NCI-H187 (cell line): ENCODE data around the gene JKAMP.

Source experiments
- DNase-seq, 2 experiments: peaks; one replicate each; lab custom pipeline; 2025; lab: John Stamatoyannopoulos, UW

Gene JKAMP

DNA sequence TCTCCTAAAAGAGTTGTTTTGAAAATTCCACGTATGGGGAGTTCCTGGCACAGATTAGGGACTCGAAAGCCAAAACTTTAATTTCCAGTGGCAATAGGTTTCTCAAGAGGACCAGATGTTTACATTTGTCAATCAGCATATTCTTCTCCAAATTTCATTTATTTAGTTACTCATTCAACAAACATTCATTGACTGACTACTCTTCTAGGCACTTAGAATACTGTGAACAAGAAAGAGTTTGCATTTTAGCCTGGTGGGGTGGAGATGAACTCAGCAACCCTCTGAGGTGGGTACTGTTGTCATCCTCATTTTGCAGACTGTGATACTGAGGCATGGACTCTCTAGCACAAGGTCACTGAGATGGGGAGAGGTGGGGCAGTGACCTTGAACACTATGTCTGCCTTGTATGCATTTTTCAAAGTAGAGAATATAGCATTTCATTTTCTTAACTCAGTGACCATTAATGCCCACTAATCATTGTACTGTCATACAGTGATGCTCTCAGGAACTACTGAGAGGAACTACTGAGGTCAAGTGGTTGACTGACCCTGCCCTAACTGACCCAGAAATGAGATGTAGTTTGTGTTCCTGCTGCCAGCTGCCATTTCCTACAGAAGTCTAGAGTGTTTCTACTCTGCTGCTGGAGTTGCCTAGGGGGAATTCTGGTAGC lies 2.3 kb upstream of the JKAMP start:
- no peak for DNase-seq

DNA sequence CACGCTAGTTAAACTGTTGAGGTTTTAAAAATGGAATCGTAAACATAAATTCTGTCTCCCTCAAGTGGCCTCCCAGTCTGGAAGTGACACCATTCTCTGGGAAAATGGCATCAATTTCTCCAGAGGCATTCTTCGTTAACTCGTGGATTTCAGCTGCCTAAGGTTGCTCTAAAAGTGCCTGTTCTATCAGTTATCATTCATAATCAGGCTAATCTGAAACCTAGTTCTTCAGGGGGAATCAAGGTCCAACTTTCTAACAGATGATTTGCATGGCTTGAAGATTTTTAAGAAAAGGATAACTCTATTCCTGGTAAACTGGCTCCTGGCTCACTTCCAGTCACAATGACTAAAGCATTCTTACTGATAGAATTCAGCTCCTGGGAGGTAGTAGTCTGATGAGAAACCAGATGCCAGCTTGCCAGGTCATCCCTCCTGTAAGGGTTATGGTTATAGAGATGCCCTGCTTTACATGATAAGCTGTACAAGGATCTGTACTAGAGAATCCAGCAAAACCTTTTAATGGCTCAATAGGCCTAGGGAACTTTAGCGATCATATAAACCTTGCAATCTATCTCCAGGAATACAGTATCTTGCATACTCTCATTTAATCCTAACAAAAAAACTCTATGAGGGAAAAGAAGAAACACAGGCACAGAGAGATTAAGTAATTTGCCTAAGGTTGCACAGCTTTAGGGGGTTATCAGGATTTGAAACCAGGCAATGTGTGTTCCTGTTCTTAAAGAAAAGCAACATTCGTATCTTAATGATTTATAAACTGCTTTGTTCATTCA lies 1.6 kb upstream of the JKAMP start:
- DNase-seq: no peak

DNA sequence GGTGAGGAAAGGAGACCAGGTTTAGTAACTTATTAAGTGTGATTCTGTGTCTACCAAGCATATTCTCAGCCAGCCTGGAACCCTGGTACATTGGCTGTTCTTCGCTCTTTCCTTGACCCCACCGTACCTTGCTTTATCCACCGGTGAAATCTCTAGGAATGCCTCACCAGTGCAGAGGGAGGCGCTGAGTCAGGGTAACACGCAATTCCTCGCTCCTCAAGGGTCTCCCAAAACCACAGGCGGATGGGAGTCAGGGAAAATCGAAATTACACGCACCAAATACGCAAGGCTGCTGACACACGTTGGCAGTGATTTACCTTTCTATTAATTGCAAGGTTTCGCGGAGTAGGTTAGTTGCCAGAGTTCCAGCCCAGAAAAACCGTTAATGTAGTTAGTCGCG lies 954 bp upstream of the JKAMP start:
- no peak for DNase-seq

DNA sequence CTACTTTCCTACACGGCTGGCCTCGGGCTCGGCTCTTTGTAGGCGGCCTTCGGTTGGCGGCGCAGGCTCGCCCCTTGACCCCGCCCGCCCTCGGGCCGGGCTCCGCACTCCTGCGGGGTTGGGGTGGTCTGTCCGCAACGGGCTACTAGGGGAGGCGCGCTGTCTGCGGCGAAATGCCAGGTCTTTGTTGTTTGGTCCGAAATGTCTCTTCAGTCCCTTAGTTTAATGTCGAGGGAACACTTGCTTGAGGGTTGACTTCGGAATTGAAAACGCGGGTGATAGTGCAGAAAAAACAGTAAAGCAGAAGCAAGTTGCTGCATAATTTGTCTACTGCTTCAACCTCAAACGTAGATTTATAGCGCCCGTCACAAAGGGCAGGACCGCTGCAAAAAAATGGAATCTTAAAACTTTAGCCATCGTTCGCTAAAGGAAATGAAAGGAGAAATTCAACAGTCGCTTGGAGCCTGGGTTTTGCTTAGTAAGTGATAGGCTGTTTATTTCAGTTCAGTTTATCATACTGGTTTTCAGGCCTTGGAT lies 390 bp downstream of the JKAMP start:
- DNase-seq: peak in 1 of 2 experiments; percentile 85

DNA sequence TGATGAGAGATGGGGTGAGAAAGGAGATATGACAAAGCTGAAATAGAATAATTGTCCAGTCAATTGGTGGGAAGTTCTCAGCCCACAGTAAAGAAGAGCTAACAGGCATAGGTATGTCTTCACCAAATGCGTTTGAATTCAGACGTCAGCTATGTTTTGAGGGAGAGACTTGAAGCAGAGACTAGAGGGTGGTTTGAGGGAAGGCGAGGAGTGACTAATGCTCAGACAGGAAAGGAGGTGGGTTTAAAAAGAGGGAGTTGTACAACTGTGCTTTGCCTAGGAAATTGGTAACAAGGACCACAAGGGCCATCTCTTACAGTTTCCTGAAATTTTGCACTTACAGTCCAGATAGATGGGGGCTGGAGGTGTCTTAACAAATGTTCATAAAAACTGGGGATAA lies 6.4 kb downstream of the JKAMP start:
- DNase-seq: no peak

DNA sequence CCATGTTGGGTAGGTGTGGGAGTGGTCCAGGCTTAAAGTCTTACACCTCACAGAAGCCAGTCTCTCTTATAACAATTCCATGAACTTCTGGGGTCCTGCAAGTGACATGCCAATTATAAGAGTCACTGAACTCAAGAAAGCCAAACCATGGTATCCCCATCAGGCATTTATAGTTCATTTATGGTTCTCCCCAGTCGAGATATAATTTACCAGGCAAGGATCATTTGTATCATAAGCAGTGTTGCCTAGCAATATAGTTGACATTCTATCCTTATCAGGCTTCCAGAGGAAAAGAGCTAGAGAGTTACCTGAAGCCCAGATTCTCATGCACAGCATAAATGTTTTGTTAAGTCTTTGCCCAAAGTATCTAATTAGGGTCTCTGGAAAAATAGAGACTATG lies 8.1 kb downstream of the JKAMP start:
- no peak for DNase-seq

DNA sequence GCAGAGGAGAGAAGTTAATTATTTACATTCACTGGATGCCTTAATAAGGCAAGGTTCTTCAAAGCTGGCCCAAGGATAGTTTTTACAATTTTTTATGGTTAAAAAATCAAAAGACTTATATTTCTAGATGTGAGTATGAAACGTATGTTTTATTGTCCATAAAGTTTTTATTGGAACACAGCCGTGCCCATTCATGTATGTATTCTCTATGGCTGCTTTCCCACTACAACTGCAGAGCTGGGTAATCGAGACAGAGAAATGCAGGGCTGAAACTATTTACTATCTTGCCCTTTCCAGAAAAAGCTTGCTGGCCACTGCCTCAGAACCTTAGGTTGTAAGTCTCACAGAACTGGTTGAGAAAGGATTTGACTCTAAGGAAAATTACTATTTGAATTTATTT lies 16.4 kb downstream of the JKAMP start:
- DNase-seq: no peak

DNA sequence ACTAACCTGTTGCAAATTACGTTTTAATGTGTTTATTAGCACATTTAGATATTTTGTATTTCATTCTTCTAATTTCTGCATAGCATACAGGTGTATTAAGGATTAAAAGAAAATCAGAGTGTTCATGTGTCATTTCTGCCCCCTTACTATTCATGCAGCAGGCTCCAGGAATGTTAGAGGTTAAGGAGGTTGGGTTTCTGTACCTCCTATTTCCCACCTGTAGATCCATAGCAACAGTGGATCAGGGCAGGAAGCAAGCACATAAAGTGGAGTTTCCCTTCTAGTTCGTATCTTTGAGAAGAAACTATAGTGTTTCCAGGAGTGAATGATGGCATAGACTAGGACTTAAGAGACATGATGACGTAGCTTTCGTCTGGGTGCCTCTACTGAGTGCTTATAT lies 18.9 kb downstream of the JKAMP start:
- no peak for DNase-seq

DNA sequence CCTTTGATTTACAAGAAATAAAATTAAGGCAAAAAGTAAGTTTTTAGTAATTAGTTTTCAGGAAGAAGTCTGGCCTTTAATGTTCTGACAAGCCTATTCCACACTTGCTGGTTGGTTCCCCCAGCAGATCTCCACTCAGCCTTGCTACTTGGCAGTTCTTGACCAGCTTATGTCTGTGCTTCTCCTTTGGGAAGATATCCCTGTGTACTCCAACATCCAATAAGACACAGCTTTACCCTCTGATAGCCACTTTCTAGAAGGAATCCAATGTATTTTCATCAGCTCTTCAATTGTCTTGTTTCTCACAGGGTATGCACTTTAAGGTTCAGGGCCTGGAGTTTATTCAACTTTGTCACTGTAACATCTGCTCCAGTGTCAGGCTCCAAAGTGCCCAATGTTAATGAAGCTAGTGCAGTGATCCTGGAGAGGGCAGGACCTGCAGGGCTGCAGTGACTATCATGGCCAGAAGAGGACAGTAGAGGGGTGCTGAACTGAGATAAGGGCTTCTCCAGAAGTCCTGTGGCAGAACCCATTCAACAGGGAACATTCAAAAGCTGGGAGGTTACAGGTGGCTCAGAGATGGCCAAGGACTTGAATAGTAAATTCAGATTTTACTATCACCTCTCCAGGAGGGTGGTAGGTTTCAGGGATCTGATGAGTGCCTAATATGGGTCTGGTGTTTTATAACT lies 22.9 kb downstream of the JKAMP start:
- peak; percentile 27 to 48 for DNase-seq

DNA sequence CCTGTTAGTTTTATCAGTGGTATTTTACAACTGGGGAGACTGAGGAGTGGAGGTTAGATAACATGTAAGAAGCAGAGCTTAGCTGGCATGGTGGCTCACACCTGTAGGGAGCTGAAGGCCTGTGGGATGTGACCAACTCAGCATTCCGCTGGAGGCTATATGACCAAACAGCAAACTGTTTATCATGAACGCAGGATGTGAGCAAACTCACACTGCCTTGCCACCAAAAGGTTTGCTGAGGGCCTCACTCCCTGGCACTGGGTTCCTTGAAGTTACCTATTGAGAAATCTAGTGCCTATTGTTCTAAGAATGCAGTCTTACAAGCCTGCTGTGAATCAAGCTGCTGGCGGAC lies 23.4 kb downstream of the JKAMP start:
- DNase-seq: no peak

DNA sequence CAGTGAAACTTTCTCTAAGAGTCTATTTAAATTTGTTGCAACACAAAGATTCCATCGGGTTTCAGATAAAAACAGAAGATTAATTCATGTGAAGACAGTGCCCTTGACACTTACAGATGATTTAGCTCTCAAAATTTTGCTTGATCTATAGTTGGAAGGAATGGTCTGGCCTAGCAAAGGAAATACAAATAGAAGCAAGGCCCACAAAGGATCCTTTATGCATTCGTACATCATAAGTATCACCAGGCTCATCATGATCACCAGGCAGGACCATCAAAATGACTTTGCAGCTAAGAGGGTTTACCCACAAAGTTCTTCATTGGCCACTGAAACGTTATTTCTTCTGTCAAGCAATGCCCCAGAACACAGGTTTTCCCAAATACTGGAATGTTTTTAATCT lies 24.8 kb downstream of the JKAMP start:
- DNase-seq: no peak

DNA sequence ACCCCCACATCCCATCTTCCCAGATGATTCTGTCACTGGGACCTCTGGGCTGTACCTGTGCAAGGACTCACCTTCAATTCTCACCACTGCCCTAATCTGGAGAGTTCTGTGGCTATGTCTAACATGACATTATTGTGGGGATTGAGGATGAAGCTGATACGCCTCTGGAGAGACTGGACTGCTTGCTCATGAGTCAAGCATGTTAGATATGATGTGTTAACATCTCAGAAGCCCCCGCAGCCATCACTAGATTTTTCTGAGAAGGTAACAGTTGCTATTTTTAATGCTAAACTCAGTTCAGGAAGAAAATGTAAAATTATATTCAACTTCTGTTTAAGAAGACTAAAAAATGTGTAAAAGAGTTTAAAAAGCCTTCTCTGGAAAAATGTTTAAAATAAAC lies 25.7 kb downstream of the JKAMP start:
- DNase-seq: no peak

DNA sequence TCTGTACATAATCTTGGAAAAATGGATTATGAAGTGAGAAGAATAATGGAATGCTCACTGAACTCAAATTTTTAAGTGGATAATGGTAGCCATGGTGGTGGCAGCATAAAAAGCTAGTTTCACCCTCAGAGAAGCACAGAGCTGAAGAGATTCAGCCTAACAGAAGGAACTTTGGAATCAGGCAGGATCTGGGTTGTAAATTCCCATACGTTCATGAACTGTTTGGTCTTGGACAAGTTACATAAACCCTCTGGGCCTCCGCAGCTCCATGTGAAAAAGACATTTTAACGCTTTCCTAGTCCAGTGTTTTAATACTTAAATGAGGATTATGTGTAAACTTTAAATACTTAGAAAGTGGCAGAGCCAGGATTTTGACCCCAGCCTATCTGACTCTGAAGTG lies 26.6 kb downstream of the JKAMP start:
- DNase-seq: no peak

DNA sequence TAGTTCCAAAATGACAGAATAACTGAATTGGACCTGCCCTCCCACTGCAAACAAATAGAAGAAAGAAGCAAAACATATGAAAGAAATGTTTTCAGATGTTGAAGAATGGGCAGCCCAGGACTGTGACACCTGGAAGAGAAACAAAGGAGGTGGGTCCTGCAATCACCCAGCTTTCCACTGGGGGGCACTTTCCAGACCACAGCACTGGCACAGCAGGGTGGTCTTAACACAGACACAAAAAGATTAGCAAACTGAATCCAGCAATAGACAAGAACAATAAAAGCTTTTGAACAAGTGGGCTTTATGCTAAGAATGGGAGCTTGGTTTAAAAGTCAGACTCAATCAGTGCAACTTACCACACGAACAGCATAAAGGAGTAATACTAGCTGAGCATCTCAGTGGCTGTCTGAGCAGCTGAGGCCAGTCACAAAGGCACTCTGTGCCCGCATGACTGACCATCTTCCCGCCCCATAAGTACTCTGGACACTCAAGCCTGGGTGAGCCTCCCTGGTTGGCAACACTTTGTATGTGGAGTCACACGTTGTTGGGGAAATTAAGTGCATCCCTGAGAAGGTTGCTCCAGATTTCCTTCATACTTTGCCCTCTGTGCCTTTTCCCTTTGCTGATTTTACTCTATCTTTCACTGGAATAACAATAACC lies 27.7 kb downstream of the JKAMP start:
- peak in 1 of 2 experiments; percentile 14 for DNase-seq

DNA sequence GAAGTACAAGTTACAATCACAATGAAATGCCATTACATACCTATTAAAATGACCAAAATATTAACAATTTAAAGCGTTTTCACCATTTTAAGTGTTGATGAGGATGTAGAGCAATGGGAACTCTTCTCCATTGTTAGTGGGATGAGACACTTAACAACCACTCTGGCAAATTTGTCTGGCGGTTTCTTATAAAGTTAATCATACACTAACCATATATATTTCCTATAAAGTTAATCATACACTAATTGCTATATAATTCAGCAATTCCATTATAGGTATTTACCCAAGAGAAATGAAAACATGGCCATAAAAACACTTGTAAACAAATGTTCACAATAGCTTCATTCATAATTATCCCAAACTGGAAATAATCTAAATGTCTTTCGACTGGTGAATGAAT lies 35.9 kb downstream of the JKAMP start:
- no peak for DNase-seq

DNA sequence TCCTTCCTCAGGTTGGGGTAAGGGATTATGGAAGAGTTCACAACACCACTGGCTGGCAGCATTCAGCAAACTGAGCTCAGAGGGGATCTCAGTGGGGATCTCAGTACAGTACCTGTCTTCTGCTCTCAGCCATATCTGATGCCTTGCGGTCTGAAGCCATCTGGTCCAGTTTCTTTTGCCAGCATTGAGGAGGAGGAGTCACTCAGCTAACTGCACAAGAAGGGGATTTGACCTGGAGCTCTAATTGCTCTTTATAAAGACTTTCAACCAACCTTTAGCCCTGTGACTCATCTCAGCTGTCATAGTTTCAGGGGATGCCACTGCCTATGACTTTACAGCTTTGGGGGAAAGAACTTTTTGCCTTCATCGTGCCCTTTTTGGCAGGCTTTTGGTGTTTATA lies 44.9 kb downstream of the JKAMP start:
- no peak for DNase-seq

DNA sequence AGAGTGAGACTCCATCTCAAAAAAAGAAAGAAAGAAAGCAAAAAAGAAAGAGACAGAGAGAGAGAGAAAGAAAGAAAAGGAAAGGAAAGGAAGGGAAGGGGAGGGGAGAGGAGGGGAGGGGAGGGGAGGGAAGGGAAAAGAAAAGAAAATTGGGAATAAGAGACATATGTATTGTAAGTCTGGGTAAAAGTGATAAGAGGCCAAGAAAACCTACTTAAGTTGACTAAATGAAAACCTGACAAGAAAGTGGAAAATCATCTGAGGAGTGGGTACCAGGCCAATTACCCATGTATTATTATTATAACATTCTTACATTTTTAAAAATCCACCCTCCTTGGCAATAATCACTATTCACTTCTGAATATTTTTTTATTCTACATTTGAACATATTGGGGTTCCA lies 46.0 kb downstream of the JKAMP start:
- DNase-seq: no peak

DNA sequence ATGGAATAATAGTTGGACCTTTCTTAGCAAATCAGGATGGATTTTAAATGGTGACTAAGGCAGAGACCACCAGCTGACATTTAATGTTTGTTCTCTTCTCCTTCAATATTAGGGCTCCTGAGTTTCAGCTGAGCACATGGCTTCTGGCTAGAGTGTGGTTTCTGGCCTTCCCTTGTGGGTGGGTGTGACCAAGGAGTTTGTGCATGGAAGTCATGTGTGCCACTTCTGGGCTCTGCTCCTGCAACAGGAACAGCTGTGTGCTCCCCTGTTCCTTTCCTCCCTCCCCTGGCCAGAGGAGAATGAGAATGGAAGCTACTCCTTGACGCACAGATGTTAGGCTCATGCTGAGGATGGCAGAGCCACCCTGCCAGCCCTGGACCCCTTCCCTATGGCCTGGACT lies 48.1 kb downstream of the JKAMP start:
- no peak for DNase-seq

DNA sequence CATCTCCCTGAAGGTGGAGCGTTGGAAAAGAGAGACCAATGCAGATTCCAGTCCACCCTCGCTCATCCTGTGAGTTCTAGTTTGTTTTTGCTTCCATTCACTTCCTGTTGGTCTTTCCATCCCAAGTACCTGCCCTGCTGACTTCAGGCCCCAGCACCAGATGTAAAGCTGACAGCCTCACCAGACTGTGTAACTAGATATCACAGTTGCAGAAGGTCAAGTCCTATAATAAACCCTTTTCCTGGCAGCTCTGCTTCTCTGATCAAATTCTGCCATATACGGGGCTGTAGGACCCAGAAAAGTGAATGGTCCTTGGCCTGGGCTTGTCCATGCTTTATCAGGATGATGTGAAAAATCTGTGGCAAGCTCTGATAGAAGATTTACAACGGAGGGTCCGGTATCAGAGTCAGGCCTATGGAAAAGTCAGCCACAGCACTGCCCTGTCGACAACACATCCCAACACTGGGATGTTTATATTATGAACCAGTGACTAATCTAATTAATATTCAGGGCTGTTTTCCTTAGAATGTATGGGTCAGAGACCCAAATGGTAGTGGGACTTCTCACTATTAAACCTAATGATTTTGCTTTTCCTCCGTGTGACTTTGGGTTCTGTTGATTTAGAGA lies 50.2 kb downstream of the JKAMP start:
- DNase-seq: no peak

DNA sequence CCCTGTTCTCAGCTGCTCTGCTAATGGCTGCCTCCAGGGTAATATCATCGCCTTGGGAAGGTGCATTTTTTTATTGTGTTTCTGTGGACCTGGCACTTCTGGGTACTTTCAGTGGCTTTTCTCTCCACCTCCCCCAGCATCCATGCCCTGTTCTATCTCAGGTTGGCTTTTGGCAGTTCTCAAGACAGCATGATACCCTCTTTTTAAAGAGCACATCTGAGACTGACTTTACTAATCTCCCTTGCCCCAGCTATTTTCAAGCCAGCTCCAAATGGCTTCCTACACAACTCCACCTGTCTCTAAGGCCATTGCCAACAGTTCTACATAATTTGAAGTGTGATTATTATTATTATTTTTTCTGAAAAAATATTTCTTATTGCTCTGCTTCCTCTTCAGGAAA lies 53.2 kb downstream of the JKAMP start:
- DNase-seq: no peak

DNA sequence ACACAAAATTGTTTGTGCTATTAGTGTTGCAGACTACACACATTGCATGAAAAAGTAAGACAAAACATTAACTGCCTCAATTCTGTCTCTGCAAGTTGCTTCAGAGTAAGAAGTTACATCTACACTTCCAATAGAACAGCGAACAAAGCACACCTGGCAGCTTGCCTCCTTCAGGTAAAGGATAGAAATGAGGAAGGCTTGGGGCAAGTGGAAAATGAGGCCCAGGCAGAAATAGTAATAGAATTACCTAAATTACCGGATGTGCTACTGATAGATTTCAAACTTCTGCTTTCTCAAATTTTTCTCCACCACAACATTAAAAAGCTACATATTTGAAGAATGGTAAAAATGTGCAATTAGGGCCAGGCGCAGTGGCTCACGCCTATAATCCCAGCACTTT lies 54.6 kb downstream of the JKAMP start:
- no peak for DNase-seq

DNA sequence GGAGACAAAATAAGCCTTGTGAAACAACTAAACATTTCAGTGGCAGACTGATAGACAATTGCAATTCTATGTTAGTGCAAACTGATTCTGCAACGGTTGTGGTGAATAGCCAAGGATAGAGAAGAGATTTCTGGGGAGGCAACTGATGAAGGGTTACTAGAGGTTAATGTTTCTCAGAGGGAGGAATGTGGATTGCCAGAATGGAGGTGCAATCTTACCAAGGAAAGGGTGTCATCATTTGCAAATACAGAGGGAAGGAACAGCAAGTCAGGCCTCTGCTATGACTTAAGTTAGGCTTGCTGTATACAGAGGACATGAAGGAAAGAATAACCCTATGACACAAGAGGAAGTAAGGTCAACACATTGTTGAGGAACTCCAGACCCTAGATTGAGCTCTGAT lies 56.5 kb downstream of the JKAMP start:
- no peak for DNase-seq
